ENCODE measurements around the gene EVC.

GRCh38 chr4:5750052-5750945 is 39.3 kb downstream of the EVC start:
- TF ChIP-seq CTCF (IDR thresholded peaks at IDR 0.05) (no peak), EP300 (IDR thresholded peaks at IDR 0.05) (no peak), POLR2A (IDR thresholded peaks at IDR 0.05) (no peak)

All from tibial nerve (tissue), 4 donors.